Thymus (tissue), 11 donors: ENCODE data around the gene RGS3. TPM values are rescaled to one million over a fixed set of nuclear protein-coding genes. Genes with fewer than 3 reads are reported as not detected.

ENCODE experiments used
- DNase-seq, 9 donors: peaks; one replicate each; pipeline ENCODE4 v3.0.0-alpha.2; 2013; ENCODE audit warnings: low spot score in 9 of 9, low read depth in 6 of 9, missing footprints in 1 of 9
- H3K27ac ChIP-seq, 2 donors: one replicate each; pipeline ENCODE4 v1.5.1; 2013; ENCODE audit warnings: control low read depth in 1 of 2, low read depth in 1 of 2, low read length in 1 of 2, mild to moderate bottlenecking in 1 of 2, moderate library complexity in 1 of 2
- H3K27me3 ChIP-seq, 2 donors: one replicate each; pipeline ENCODE4 v1.5.1; 2013; ENCODE audit warnings: low read length in 1 of 2; ENCODE audit not compliant: control insufficient read depth in 2 of 2, insufficient read depth in 1 of 2
- H3K36me3 ChIP-seq, 2 donors: one replicate each; pipeline ENCODE4 v1.5.1; 2013; ENCODE audit warnings: low read length in 1 of 2, mild to moderate bottlenecking in 1 of 2, moderate library complexity in 1 of 2; ENCODE audit not compliant: control insufficient read depth in 2 of 2, insufficient read depth in 2 of 2
- H3K4me1 ChIP-seq, 2 donors: one replicate each; pipeline ENCODE4 v1.5.1; 2013; ENCODE audit warnings: low read length in 2 of 2; ENCODE audit not compliant: control insufficient read depth in 2 of 2, insufficient read depth in 2 of 2
- H3K4me3 ChIP-seq, 2 donors: one replicate each; pipeline ENCODE4 v1.5.1; 2013; ENCODE audit warnings: low read length in 2 of 2, control low read depth in 1 of 2, mild to moderate bottlenecking in 1 of 2
- H3K9me3 ChIP-seq, 2 donors: one replicate each; pipeline ENCODE4 v1.5.1; 2013; ENCODE audit warnings: low read length in 1 of 2, mild to moderate bottlenecking in 1 of 2; ENCODE audit not compliant: control insufficient read depth in 2 of 2, insufficient read depth in 1 of 2
- WGBS: extraction: QIAGEN DNeasy Blood & Tissue Kit; methylation state at CpG from one replicate; pipeline ENCODE4 v1.1.7; 2013; 5-methylcytosine and 5-hydroxymethylcytosine counted together
- polyA plus RNA-seq: library from polyadenylated mRNA; stranded (reverse); fragments of 200-250 nt; gene quantifications from one replicate; pipeline ENCODE4 v1.2.3, GENCODE V29; 2013
- total RNA-seq: library from RNA; stranded (reverse); fragments of 120-200 nt; gene quantifications from one replicate; pipeline ENCODE4 v1.2.4, GENCODE V29; 2013
- donor health status: healthy.

RGS3 gene
- total and polyA plus RNA-seq, 2 donors = 16.5 to 21.4 TPM

DNA sequence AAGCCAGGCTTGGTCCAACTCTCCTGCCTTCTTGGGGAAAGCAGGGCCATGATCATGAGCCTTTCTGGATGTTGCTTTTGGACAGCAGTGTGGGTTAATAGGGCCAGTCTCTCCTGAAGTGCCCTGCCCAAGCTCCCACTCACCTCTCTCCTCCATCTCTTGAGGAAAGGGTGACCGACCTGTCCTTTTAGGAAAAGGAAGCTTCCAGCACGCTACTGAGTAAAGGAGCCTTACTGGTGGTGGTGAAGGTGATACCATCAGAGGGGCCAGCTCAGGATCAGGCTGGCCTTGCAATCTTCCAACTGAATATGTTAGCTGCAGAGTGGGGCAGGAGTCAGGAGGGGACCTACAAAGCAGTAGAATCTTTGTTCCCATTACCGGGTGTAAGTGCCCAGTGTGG lies 2.2 kb upstream of the RGS3 start:
- Histone ChIP-seq H3K4me3 (no peak overlapping the region), H3K9me3 (no peaks in the 10 kb centered on the region), H3K27ac (no peak overlapping the region), H3K27me3 (no peaks in the 10 kb centered on the region), H3K4me1 (peaks cover 0 to 18% of the 10 kb centered on the region in 2 donors), H3K36me3 (no peaks in the 10 kb centered on the region)
- DNase-seq = no peak
- WGBS = 99% methylated on average over 3 of the region's 3 CpGs

DNA sequence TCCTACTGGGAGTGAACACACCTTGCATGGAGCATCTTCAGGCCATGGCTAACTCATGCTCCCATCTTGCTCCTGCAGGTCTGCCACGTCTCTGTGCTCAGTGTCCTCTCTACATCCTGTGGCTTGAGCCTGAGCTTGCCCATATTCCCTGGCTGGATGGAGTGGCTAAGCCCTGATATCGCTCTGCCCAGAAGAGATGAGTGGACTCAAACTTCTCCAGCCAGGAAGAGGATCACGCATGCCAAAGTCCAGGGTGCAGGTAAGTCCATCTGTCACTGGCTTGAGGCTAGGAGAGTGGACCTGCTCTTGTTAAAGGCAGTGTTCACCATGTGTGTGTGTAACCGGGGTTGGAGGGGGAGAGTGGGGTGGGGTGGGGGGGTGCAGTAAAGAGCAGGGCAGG lies 1.6 kb upstream of the RGS3 start:
- DNase-seq = no peak
- WGBS = 96% methylated on average over 4 of the region's 4 CpGs
- no peaks in the 10 kb centered on the region for H3K27me3 ChIP-seq
- H3K27ac ChIP-seq = no peak overlapping the region
- H3K4me3 ChIP-seq = no peak overlapping the region
- H3K4me1 ChIP-seq = peaks cover 0 to 18% of the 10 kb centered on the region in 2 donors
- H3K9me3 ChIP-seq = no peaks in the 10 kb centered on the region
- H3K36me3 ChIP-seq = no peaks in the 10 kb centered on the region

DNA sequence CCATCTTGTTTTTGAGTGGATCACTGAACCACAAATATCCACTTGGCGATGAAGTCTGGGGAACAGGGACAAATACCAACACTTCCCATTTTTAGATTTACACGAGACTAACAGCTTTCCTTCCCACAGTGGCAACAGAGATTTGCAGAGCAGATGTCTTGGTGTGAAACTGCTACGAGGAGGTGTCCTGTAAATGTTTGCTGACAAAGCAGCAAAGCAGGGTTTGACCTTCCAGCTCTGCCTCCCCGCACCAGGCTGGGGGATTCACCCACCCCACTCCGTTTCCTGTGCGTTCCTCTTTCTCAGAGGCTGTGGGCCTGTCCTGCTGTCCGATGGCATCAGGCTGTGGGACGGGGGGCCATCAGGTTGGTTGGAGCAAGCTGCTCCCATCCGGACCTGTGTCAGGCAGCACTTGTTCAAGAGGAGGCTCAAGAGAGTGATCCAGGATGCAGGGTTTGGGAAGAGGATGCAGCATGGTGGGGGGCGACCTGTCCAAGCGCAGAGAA lies 693 bp upstream of the RGS3 start:
- H3K27ac ChIP-seq = no peak overlapping the region
- no peaks in the 10 kb centered on the region for H3K27me3 ChIP-seq
- H3K4me3 ChIP-seq = no peak overlapping the region
- H3K4me1 ChIP-seq = peaks cover 0 to 18% of the 10 kb centered on the region in 2 donors
- 92% methylated on average over 11 of the region's 11 CpGs for WGBS
- H3K36me3 ChIP-seq = no peaks in the 10 kb centered on the region
- H3K9me3 ChIP-seq = no peaks in the 10 kb centered on the region
- DNase-seq = no peak

GRCh38 chr9:113464286-113464660 lies 746 bp downstream of the RGS3 start:
- Histone ChIP-seq H3K4me3 (peak overlapping the region in 1 of 2 donors; percentile 48), H3K36me3 (no peaks in the 10 kb centered on the region), H3K9me3 (no peaks in the 10 kb centered on the region), H3K27ac (no peak overlapping the region), H3K27me3 (no peaks in the 10 kb centered on the region), H3K4me1 (peaks cover 0 to 18% of the 10 kb centered on the region in 2 donors)
- DNase-seq = no peak
- WGBS = 98% methylated on average over 1 of the region's 1 CpG

DNA sequence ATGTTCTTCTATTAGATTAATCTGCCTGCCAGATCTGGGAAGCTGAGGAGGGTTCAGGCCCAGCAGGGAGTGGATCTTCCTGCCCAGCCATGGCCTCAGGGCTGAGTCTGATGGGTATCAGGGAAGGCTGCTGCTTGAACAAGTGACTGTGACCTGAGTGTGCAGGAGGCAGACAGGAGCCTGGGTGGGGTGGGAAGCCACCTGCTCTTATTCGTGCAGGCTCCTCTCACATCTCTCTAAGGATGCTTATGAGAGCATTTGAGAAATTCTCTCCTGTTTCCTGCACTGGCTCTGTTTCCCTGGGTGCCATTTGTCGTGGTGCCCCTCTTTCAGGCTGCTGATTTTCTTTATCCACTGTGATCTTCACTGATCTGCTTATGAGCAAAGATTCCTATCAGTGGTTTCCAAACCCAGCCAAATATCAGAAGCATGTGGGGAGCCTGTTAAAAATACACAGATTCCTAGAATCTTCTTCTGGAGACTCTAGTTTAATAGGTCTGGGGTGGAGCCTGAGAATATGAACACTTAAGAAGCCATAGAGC lies 2.1 kb downstream of the RGS3 start:
- Histone ChIP-seq H3K36me3 (no peaks in the 10 kb centered on the region), H3K27me3 (no peaks in the 10 kb centered on the region), H3K4me1 (peaks cover 0 to 18% of the 10 kb centered on the region in 2 donors), H3K9me3 (no peaks in the 10 kb centered on the region), H3K4me3 (no peak overlapping the region), H3K27ac (no peak overlapping the region)
- DNase-seq = no peak
- 94% methylated on average over 2 of the region's 2 CpGs for WGBS

GRCh38 chr9:113467183-113467582 lies 3.7 kb downstream of the RGS3 start:
- H3K27ac ChIP-seq = no peak overlapping the region
- no peaks in the 10 kb centered on the region for H3K27me3 ChIP-seq
- no peak overlapping the region for H3K4me3 ChIP-seq
- no peaks in the 10 kb centered on the region for H3K36me3 ChIP-seq
- no peaks in the 10 kb centered on the region for H3K9me3 ChIP-seq
- over 99% methylated on average over 2 of the region's 2 CpGs for WGBS
- no peak for DNase-seq
- H3K4me1 ChIP-seq = peaks cover 0 to 18% of the 10 kb centered on the region in 2 donors

GRCh38 chr9:113468716-113469448 lies 5.4 kb downstream of the RGS3 start:
- Histone ChIP-seq H3K4me1 (peaks cover 0 to 12% of the 10 kb centered on the region in 2 donors), H3K9me3 (no peaks in the 10 kb centered on the region), H3K4me3 (no peak overlapping the region), H3K27me3 (no peaks in the 10 kb centered on the region), H3K27ac (no peak overlapping the region), H3K36me3 (no peaks in the 10 kb centered on the region)
- no peak for DNase-seq
- 87% methylated on average over 6 of the region's 6 CpGs for WGBS

DNA sequence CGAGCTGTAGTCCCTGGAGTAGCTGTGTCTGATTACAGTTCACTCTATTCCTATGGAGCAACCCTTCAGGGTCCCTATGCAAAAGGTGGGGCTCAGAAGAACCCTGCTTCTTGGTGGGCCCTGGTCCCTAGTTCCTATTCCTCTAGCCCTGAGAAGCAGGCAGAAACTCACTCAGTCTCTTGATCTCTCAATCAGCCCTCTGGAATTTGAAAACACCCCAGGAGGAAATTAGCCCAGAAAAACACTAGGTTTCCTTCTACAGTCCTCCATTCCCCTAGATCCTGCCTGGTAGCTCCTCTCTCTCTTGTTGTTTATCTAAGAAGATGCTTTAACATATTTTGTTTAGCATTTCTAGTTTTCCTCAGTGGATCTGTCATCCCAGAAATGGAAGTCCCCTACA lies 7.6 kb downstream of the RGS3 start:
- Histone ChIP-seq H3K36me3 (no peaks in the 10 kb centered on the region), H3K27me3 (no peaks in the 10 kb centered on the region), H3K27ac (no peak overlapping the region), H3K4me1 (no peaks in the 10 kb centered on the region), H3K4me3 (no peak overlapping the region), H3K9me3 (no peaks in the 10 kb centered on the region)
- DNase-seq = no peak
- 93% methylated on average over 1 of the region's 1 CpG for whole genome bisulfite sequencing

- 97% methylated on average over 6 of the region's 6 CpGs for WGBS
- no peak for DNase-seq
- peaks cover 0 to 3% of the 10 kb centered on the region in 2 donors for H3K36me3 ChIP-seq
- no peak overlapping the region for H3K4me3 ChIP-seq
- H3K4me1 ChIP-seq = no peaks in the 10 kb centered on the region
- no peaks in the 10 kb centered on the region for H3K27me3 ChIP-seq
- no peaks in the 10 kb centered on the region for H3K9me3 ChIP-seq
- no peak overlapping the region for H3K27ac ChIP-seq
Measured at GRCh38 chr9:113471566-113471965, 8.0 kb downstream of the RGS3 start.
